Progenitor cell of endocrine pancreas (in vitro differentiated cells): ENCODE data around the gene EML4. TPM values are rescaled to one million over a fixed set of nuclear protein-coding genes. Genes with fewer than 3 reads are reported as not detected.

ENCODE experiments used
- DNase-seq: peaks from one replicate; pipeline ENCODE4 v3.0.0; 2021; ENCODE audit warnings: low spot score; ENCODE audit not compliant: unreplicated experiment
- H3K27ac Mint-ChIP-seq: 2 replicates; pipeline ENCODE4 v1.8.0; 2021; ENCODE audit warnings: mild to moderate bottlenecking, moderate library complexity, mixed read lengths
- H3K27me3 Mint-ChIP-seq: 2 replicates; pipeline ENCODE4 v1.8.0; 2021; ENCODE audit warnings: mixed read lengths
- H3K36me3 Mint-ChIP-seq: 2 replicates; pipeline ENCODE4 v1.8.0; 2022; ENCODE audit warnings: mixed read lengths; ENCODE audit not compliant: insufficient read depth
- H3K4me1 Mint-ChIP-seq: 2 replicates; pipeline ENCODE4 v1.8.0; 2021; ENCODE audit warnings: low read depth, mixed read lengths
- H3K4me3 Mint-ChIP-seq: 2 replicates; pipeline ENCODE4 v1.8.0; 2021; ENCODE audit warnings: low read depth, mild to moderate bottlenecking, moderate library complexity, mixed read lengths
- H3K9me3 Mint-ChIP-seq: 2 replicates; pipeline ENCODE4 v1.8.0; 2021; ENCODE audit warnings: low read depth, mixed read lengths
- total RNA-seq: library from RNA; stranded (reverse); gene quantifications from 2 replicates; pipeline ENCODE4 v1.2.1, GENCODE V29; 2021
- TF ChIP-seq, protein P1 (sequence below): fragments of 200-600 bp; sonication (generic); IDR thresholded peaks from one replicate; pipeline ENCODE4 v1.5.0; 2021; ENCODE audit warnings: antibody characterized with exemption, mild to moderate bottlenecking; ENCODE audit not compliant: unreplicated experiment

Gene EML4
- total RNA-seq, 1 donor from 2014 or later = 75.7 TPM

DNA sequence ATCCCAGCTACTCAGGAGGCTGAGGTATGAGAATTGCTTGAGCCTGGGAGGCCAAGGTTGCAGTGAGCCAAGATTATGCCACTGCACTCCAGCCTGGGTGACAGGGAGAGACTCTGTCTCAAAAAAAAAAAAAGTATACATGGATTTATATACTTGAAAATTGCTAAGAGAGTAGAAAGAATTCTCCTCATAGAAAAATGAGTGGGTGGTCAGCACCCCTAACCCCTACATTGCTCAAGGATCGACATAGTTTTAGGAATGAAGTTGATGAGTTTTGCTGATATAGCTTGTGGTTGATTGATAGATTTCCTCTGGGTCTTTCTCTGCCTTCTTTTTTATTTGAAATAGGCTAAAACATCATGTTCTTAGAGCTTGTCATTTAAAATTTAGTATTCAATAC lies 58.9 kb downstream of the EML4 start:
- H3K27me3 Mint-ChIP-seq = no peaks in the 10 kb centered on the region
- H3K4me1 Mint-ChIP-seq = peaks cover 16% of the 10 kb centered on the region
- no peak overlapping the region for H3K27ac Mint-ChIP-seq
- no peak overlapping the region for H3K4me3 Mint-ChIP-seq
- H3K36me3 Mint-ChIP-seq = peaks cover under 1% of the 10 kb centered on the region
- DNase-seq = no peak
- H3K9me3 Mint-ChIP-seq = no peaks in the 10 kb centered on the region
- TF ChIP-seq, protein P1, sequence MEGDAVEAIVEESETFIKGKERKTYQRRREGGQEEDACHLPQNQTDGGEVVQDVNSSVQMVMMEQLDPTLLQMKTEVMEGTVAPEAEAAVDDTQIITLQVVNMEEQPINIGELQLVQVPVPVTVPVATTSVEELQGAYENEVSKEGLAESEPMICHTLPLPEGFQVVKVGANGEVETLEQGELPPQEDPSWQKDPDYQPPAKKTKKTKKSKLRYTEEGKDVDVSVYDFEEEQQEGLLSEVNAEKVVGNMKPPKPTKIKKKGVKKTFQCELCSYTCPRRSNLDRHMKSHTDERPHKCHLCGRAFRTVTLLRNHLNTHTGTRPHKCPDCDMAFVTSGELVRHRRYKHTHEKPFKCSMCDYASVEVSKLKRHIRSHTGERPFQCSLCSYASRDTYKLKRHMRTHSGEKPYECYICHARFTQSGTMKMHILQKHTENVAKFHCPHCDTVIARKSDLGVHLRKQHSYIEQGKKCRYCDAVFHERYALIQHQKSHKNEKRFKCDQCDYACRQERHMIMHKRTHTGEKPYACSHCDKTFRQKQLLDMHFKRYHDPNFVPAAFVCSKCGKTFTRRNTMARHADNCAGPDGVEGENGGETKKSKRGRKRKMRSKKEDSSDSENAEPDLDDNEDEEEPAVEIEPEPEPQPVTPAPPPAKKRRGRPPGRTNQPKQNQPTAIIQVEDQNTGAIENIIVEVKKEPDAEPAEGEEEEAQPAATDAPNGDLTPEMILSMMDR = no peak

DNA sequence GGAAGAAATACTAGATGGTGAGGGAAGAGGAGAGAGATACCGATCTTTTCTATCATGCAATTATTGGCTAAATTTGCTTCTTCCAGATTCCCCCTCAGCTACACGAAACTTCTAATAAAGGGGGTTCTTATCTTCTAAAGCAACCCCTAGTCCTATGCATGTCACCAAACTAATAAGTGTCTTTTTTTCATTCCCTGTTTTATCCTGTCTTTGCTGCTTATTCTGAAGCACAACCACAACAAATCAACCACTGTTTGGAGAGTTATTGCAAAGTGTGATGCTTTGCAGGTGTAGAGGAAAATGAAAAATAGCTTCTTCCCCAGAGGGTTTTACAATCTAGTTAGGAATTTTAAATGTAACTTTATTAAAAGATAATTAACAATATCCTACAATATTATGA lies 60.8 kb downstream of the EML4 start:
- H3K27ac Mint-ChIP-seq = no peak overlapping the region
- peaks cover 11% of the 10 kb centered on the region for H3K4me1 Mint-ChIP-seq
- H3K4me3 Mint-ChIP-seq = no peak overlapping the region
- no peaks in the 10 kb centered on the region for H3K36me3 Mint-ChIP-seq
- no peaks in the 10 kb centered on the region for H3K27me3 Mint-ChIP-seq
- DNase-seq = no peak
- no peaks in the 10 kb centered on the region for H3K9me3 Mint-ChIP-seq
- TF ChIP-seq, protein P1 = no peak

DNA sequence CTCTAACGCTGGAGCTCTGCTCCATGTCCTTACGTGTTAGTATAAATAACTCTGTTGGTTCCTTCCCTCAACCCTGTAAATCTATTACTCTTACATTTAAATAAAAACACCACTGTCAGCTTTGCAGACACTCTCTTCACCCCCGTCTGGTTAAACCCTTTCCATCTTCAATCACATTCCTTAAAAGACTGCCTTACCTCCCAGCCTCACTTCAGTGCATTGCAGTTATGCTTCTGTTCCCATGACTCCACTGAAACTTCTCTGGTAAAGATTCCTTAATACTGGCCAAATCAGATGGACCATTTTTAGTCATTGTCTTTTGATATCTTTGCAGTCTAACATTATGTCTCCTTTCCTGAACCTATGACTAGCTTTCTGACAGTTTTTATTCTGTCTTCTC lies 61.7 kb downstream of the EML4 start:
- peaks cover 11% of the 10 kb centered on the region for H3K4me1 Mint-ChIP-seq
- H3K9me3 Mint-ChIP-seq = no peaks in the 10 kb centered on the region
- no peaks in the 10 kb centered on the region for H3K27me3 Mint-ChIP-seq
- TF ChIP-seq, protein P1 = no peak
- H3K27ac Mint-ChIP-seq = peak overlapping the region; percentile 72
- H3K36me3 Mint-ChIP-seq = no peaks in the 10 kb centered on the region
- H3K4me3 Mint-ChIP-seq = no peak overlapping the region
- DNase-seq = no peak

DNA sequence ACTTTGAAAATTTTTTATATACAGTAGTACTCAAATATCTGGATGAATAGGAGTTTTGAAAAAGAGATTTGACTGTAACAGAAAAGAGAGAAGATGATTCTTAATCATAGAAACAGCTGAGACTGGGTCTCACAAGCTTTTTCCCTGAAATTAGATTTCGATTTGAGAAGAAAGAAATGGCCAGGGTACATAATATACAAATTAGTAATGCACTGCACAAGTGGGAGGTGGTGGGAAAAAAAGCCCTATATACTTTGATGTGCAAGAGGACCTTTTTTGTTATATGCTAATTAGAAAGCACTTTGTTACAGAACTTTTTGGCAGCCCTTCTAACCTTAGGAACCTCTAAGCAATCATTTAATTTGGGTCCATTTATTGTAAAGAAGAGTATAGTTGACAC lies 62.9 kb downstream of the EML4 start:
- H3K4me1 Mint-ChIP-seq = peaks cover 11% of the 10 kb centered on the region
- no peak overlapping the region for H3K4me3 Mint-ChIP-seq
- TF ChIP-seq, protein P1 = no peak
- H3K27ac Mint-ChIP-seq = no peak overlapping the region
- DNase-seq = no peak
- no peaks in the 10 kb centered on the region for H3K36me3 Mint-ChIP-seq
- H3K9me3 Mint-ChIP-seq = no peaks in the 10 kb centered on the region
- no peaks in the 10 kb centered on the region for H3K27me3 Mint-ChIP-seq

DNA sequence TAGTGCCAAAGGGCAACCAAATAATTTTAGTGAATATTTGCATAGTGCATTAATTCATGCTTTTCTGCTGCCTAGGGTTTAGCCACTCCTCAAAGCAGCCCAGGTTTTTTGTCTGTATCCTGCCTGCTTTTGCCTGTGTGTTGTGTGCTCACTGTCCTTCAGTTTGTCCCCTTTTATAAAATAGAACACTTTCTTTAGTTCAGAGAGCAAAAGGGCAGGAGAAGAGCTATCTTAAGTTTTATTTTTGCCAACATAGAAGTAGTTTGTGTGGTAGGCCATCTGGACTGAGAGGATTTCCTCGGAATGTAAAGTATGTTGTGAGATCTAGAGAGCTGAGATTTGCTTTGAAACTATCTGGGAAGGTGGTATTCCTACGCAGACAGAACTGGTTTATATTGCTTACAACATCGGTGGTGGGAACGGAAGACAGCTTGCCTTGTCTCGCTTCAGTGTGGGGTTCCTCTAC lies 64.9 kb downstream of the EML4 start:
- Mint-ChIP-seq H3K4me1 (peaks cover 11% of the 10 kb centered on the region), H3K36me3 (no peaks in the 10 kb centered on the region), H3K9me3 (no peaks in the 10 kb centered on the region), H3K27me3 (no peaks in the 10 kb centered on the region), H3K4me3 (no peak overlapping the region), H3K27ac (peak overlapping the region; percentile 33)
- no peak for DNase-seq
- TF ChIP-seq, protein P1 = no peak
